ENCODE data around the gene FAM228A. TPM values are rescaled to one million over a fixed set of nuclear protein-coding genes. Genes with fewer than 3 reads are reported as not detected.
A peak's percentile ranks its signal among the peaks of the same experiment; 100 is the strongest.
"Not testable (repeated sequence)": the region's sequence is repeated elsewhere in the genome, so short reads cannot be mapped to it uniquely, and the experiment has no call there.

The FAM228A gene
- total RNA-seq, result 0.28 TPM in 1 of 2 replicates, not detected in the other

- DNase-seq, result peak; percentile 9
These were observed at the start of gene FAM228A for GRCh38 chr2:24174851-24175277. Gene FAM228A, plus strand, starts transcription at chr2:24175053. Its CDS starts 428 bp downstream, at chr2:24175481.

DNA sequence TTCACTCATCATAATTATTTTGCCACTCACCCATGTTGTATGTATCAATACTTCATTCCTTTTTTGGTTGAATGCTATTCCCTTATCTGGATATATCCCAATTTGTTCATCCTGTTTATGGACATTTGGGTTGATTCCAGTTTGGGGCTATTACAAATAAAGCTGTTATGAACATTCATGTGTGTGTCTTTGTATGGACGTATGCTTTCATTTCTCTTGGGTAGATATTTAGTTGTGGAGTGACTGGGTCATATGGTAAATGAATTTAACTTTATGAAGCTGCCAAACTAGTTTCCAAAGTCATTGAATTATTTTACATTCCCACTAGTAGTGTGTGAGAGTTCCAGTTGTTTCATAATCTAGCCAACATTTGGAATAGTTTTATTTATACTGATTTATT lies 48.9 kb upstream of the FAM228A start:
- DNase-seq, result no peak

GRCh38 chr2:24132543-24132942 lies 42.3 kb upstream of the FAM228A start:
- DNase-seq, result no peak

- not testable (repeated sequence) for DNase-seq
These were observed 34.5 kb upstream of the FAM228A start for GRCh38 chr2:24140305-24140704.

DNA sequence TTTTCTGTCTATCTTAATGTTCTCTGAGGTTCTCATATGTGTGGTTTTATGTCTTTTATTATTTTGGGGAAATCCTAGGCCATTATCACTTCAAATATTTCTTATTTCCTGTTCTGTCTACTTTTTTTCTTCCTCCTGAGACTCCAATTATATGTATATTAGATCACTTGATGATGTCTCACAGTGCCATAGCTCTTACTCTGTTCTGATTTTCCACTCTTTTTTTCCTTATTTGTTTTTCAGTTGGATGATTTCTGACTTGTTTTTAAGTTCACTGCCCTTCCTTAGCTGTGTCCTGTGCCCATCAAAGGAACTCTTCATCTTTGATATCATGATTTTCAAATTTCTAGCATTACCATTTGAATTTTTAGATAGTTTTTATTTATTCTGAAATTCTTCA lies 27.5 kb upstream of the FAM228A start:
- no peak for DNase-seq

GRCh38 chr2:24152413-24153197 lies 22.2 kb upstream of the FAM228A start:
- DNase-seq, result no peak

DNA sequence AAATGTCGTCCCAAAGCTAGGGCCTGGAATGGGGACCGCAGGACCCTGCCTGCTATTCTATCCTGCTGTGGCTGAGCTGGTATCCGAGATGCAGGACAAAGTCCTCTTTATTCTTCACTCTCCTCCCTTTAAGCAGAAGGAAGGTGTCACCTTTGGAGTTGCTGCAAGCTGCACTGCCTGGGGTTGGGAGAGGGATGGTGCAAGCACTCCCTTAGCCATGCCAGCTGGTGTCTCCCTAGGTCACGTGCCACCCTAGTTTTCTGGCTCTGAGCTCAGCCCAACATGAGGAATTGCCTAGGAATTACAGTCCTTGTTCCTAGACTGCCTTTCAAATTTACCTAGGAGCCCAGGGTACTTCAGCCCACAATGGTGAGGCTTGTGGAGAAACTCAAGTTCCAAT lies 21.4 kb upstream of the FAM228A start:
- no peak for DNase-seq

- no peak for DNase-seq
These were observed 16.7 kb upstream of the FAM228A start for GRCh38 chr2:24158131-24158530.

DNA sequence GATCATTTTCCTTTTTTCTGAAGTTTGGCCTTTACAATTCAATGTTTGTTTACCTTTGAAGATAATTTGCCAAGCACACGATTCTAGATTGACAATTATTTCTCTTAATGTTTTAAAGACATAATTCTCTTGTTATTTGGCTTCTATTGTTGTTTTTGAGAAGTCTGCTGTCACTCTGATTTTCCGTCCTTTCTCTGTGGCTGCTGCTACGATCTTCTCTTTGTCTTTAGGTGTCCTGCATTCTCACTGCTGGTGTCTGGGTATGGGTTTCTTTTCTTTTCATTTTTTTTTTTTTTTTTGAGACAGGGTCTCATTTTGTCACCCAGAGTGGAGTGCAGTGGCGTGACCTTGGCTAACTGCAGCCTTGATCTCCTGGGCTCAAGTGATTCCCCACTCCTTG lies 15.1 kb upstream of the FAM228A start:
- no peak for DNase-seq

- no peak for DNase-seq
These were observed 14.1 kb upstream of the FAM228A start for GRCh38 chr2:24160761-24161160.

GRCh38 chr2:24162494-24162893 lies 12.4 kb upstream of the FAM228A start:
- no peak for DNase-seq

DNA sequence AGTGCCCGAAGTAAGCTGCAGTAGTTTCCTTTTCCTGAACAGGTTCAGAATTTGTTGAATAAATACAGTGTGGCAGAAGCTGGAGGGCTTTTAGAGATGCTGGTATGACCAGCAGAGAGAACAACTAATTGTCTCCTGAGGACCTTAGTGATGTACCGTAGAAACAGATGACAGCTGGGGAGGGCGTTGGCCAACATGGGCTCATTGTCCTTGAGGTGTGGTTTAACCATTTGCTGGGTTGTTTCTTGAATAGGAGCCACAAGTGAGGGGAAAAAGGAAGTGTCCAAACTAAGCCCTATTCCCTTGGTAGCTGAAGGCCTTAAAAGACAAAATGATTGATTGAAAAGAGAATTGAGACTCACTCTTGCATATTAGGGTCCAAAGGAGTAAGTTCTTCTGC lies 11.7 kb upstream of the FAM228A start:
- DNase-seq, result no peak

DNA sequence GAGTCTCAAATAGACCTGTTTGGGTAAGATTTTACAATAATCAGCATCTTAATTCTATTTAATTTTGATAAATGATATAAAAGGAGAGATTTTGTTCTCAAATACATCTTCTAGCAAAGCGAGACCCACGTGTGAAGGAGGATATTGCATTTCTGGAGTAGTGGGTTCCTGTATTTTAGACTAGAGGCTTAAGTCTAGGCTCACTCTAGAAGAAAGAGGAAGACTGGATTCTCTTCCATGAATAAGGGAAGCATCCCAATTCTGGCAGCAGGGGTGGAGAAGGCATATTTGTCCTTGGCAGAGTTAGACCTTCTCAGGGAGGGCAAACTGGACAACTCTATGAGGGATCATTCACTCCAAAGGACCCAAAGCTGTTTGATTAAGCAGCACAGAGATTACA lies 11.3 kb upstream of the FAM228A start:
- no peak for DNase-seq

DNA sequence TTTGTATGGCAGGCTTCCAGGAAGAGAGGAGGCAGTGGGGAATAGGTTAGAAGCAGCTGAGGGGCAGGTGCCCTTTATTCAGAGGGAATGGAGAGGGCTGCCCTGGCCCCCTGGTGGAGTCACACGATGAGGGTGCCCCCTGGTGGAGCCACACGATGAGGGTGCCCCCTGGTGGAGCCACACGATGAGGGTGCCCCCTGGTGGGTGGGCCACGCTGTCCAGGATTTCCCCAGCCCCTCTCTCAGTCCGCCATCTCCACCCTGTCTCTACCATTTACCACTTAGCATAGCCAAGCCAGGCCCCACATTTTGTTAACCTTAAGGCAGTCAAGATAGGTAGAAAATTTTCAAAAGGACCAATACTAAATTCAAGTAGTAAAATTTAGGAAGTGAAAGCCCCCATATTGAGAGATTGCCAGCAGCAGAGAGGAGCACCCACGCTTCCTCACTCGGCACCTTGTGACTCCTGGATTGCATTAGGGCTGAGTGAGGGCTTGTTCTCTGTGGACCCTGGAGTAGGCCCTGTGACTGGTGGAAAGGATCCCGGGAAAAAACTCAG lies 10.4 kb upstream of the FAM228A start:
- DNase-seq, result peak; percentile 46

DNA sequence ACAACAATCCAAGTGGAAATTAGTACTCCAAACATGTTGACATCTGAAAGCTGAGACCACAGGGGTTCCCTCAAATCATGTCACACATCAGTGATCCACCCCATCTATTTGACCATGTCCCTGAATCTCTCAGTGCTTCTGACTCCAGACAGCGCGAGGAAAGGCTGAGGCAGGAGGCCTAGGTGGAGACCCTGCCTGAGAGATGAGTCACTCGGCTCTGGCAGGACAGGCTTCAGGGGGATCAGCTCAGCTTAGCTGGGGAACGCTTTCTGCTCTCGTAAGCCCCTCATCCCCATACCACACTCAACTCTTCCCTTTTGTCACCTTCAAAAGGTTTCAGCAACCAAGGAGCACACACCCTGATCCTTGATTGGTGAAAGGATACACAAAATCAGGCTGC lies 5.8 kb upstream of the FAM228A start:
- DNase-seq, result no peak

- no peak for DNase-seq
These were observed 856 bp downstream of the FAM228A start for GRCh38 chr2:24175631-24176187.

DNA sequence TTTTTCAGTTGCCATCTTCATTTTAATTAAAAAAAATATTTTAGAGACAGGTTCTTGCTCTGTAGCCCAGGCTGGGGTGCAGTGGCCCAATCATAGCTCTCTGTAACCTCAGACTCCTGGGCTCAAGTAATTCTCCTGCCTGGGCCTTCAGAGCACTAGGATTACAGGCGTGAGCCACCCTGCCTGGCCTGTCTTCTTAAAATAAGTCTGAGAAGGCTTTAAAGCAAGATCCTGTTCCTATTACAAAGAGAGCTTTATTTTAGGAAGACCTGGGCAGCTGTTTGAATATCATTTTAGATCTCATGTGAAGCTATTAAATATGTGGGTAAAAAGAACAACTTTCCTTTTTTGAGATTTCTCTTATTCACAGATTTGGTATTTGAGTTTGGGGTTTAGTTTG lies 1.5 kb downstream of the FAM228A start:
- DNase-seq, result no peak

- DNase-seq, result no peak
These were observed 4.8 kb downstream of the FAM228A start for GRCh38 chr2:24179683-24180082.

GRCh38 chr2:24181849-24182248 lies 7.0 kb downstream of the FAM228A start:
- DNase-seq, result no peak

DNA sequence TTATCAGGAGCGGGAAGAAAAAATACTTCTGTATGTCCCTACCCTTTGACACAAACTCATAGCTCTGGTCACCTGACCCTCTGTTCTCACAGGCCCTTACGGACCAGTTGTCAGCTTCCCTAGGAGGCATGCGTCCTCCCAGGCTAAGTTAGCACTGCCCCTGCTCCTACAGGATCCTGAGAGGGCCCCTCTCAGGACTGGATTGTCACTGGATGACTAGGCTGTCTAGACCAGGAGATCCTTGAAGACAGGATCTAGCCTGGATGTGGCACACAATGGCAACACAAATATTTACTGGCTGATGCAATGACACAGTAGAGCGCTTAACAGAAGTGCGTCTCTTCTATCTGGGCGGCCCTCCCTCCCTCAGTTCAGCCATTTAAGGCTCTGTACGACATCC lies 7.7 kb downstream of the FAM228A start:
- DNase-seq, result no peak

DNA sequence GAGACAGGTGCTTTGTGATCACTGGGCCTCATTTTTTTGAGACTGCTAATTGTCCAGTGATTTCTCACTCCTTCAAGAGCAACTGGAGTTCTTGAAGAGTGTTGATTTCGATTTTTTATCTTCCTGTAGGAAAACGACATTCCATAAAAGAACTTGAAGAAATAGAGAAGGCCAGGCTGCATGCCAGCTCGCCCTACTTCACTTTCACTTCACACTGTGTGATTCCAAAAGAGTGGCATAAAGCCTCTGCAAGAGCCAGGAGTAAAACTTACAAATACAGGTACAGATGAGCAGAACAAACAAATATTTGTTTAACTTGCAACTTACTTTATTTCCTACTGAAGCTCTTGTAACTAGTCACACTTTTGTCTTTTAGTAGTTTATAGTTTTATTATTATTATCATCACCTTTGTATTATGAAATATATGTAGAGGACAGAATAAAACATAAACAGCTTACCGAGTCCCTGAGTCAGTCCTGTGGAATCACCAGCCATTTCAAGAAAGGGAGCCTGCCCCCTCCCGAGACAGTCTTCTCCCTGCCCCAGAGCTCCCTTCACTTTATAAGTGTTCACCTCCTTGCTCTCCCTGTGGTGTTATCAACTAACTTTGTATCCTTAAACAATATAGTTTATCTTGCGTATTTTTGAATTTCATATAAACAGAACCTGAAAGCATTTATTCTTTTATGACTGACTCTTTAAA lies 8.7 kb downstream of the FAM228A start:
- no peak for DNase-seq

DNA sequence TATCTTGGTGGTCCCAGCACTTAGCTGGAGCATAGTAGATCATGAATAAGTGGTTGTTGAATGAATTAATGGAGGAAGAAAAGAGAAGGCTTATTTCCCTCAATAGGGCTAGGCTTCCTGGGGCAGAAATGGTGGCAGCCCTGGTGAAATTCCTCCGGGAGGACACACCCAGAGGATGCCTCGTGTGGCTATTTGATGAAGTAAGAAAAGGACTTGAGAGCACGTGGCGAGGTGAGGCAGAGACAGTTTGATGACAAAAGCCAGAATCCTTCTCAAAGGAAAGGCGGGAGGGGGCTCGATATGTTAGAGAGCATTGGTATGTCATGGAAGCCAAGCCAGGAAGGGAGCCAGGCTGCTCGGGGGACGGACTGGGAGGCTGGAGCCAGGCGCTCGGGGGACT lies 14.7 kb downstream of the FAM228A start:
- no peak for DNase-seq

GRCh38 chr2:24190503-24190902 lies 15.7 kb downstream of the FAM228A start:
- DNase-seq, result no peak

GRCh38 chr2:24191156-24191555 lies 16.3 kb downstream of the FAM228A start:
- DNase-seq, result no peak

All from dermis blood vessel endothelial cell (primary cell).